ENCODE data around the gene KLHDC9. TPM values are rescaled to one million over a fixed set of nuclear protein-coding genes. Genes with fewer than 3 reads are reported as not detected.

KLHDC9 gene
- total and polyA plus RNA-seq, 2 of the 13 experiments (the other 11 are each of a cell fraction or from before 2014, with no cell fraction given): 2.9 TPM

- TF ChIP-seq ZBED4 (CRISPR knock-in tag; IDR thresholded peaks at IDR 0.05; ENCODE audit: borderline replicate concordance): no peak
- TF ChIP-seq ZBTB39 (CRISPR knock-in tag; IDR thresholded peaks at IDR 0.05): no peak
- no peak for TF ChIP-seq ZNF737 (CRISPR knock-in tag; IDR thresholded peaks at IDR 0.05; ENCODE audit: borderline replicate concordance)
- TF ChIP-seq XBP1 (CRISPR knock-in tag; IDR thresholded peaks at IDR 0.05): no peak
- TF ChIP-seq SPEN (CRISPR knock-in tag; IDR thresholded peaks at IDR 0.05; ENCODE audit: low read depth): no peak
- TF ChIP-seq SNAI1 (CRISPR knock-in tag; IDR thresholded peaks at IDR 0.05; ENCODE audit: borderline replicate concordance): no peak
- no peak for TF ChIP-seq TBL1XR1 (IDR thresholded peaks at IDR 0.05; ENCODE audit: borderline replicate concordance, low read length, partially characterized antibody)
- no peak for TF ChIP-seq FUBP1 (CRISPR knock-in tag; IDR thresholded peaks at IDR 0.05; ENCODE audit: borderline replicate concordance)
- TF ChIP-seq ARHGAP35 (CRISPR knock-in tag; IDR thresholded peaks at IDR 0.05; ENCODE audit: borderline replicate concordance): no peak
- 0 out of 2 replicates have a peak, but pooled peaks have one; percentile 60 for TF ChIP-seq PLSCR1 (CRISPR knock-in tag; IDR thresholded peaks at IDR 0.05; ENCODE audit: borderline replicate concordance)
- TF ChIP-seq HNRNPLL (IDR thresholded peaks at IDR 0.05; ENCODE audit: low read depth, low read length, poor library complexity, severe bottlenecking): no peak
- peak; percentile 84 for TF ChIP-seq ZNF687 (CRISPR knock-in tag; IDR thresholded peaks at IDR 0.05)
- TF ChIP-seq POLR2A (IDR thresholded peaks at IDR 0.05; ENCODE audit: insufficient read depth in 1 of 2, low read depth in 2 of 2, low read length in 2 of 2): 0 out of 4 replicates have a peak, but pooled peaks of 1 of the 2 experiments have one; percentile 3
- no peak for TF ChIP-seq ZSCAN25 (CRISPR knock-in tag; IDR thresholded peaks at IDR 0.05)
- no peak for TF ChIP-seq HCFC1 (IDR thresholded peaks at IDR 0.05; ENCODE audit: low read depth, low read length)
These were observed 25.3 kb upstream of the KLHDC9 start (continued) for GRCh38 chr1:161072751-161073449.

All from HepG2 (cell line).